Right atrium auricular region (tissue), 2 donors: ENCODE measurements around the gene BPIFB2. TPM values are rescaled to one million over a fixed set of nuclear protein-coding genes. Genes with fewer than 3 reads are reported as not detected.

Experiments
- DNase-seq: peaks from one replicate; pipeline ENCODE4 v3.0.0-alpha.2; 2019; ENCODE audit warnings: low spot score
- H3K27ac ChIP-seq, 2 donors: fragments of 200-600 bp; sonication (generic); 1 replicate in 1 of 2; 2 replicates in 1 of 2; pipeline ENCODE4 v1.5.1; 2016 to 2019
- H3K27me3 ChIP-seq, 2 donors: fragments of 200-600 bp; sonication (generic); one replicate each; pipeline versions ENCODE4 v1.5.1 to v1.6.0; 2017 to 2019
- H3K36me3 ChIP-seq: fragments of 200-600 bp; sonication (generic); one replicate; pipeline ENCODE4 v1.5.1; 2016
- H3K4me1 ChIP-seq, 2 donors: fragments of 200-600 bp; sonication (generic); one replicate each; pipeline versions ENCODE4 v1.5.1 to v1.6.0; 2017 to 2019
- H3K4me3 ChIP-seq, 2 donors: fragments of 200-600 bp; sonication (generic); 1 replicate in 1 of 2; 2 replicates in 1 of 2; pipeline ENCODE4 v1.5.1; 2017 to 2019; ENCODE audit warnings: mild to moderate bottlenecking in 1 of 2, moderate library complexity in 1 of 2
- H3K9me3 ChIP-seq, 2 donors: fragments of 200-600 bp; sonication (generic); one replicate each; pipeline ENCODE4 v1.5.1; 2019
- CTCF ChIP-seq, 2 donors: fragments of 200-600 bp; sonication (generic); IDR thresholded peaks; one replicate each; pipeline ENCODE4 v1.5.1; 2019; ENCODE audit warnings: antibody characterized with exemption in 2 of 2
- total RNA-seq, 2 donors: library from RNA; depleted of rRNA; stranded (reverse); fragments of >200 nt; gene quantifications; one replicate each; pipeline ENCODE4 v1.1.0, GENCODE V29; 2016

BPIFB2 gene
- total RNA-seq, 2 donors from 2014 or later = not detected

- no peaks in the 10 kb centered on the region for H3K27me3 ChIP-seq
- no peaks in the 10 kb centered on the region for H3K9me3 ChIP-seq
- TF ChIP-seq CTCF (IDR thresholded peaks at IDR 0.05) = no peak
- no peaks in the 10 kb centered on the region for H3K4me1 ChIP-seq
- H3K36me3 ChIP-seq = no peaks in the 10 kb centered on the region
- H3K27ac ChIP-seq = no peak overlapping the region
- no peak for DNase-seq
- H3K4me3 ChIP-seq = no peak overlapping the region
Measured at GRCh38 chr20:33061658-33062028, 54.1 kb downstream of the BPIFB2 start.

- no peaks in the 10 kb centered on the region for H3K4me1 ChIP-seq
- H3K9me3 ChIP-seq = no peaks in the 10 kb centered on the region
- no peaks in the 10 kb centered on the region for H3K27me3 ChIP-seq
- H3K36me3 ChIP-seq = no peaks in the 10 kb centered on the region
- no peak overlapping the region for H3K27ac ChIP-seq
- DNase-seq = no peak
- no peak for TF ChIP-seq CTCF (IDR thresholded peaks at IDR 0.05)
- H3K4me3 ChIP-seq = no peak overlapping the region
Measured at GRCh38 chr20:33062105-33062824, 54.8 kb downstream of the BPIFB2 start.

- DNase-seq = no peak
- Histone ChIP-seq H3K36me3 (no peaks in the 10 kb centered on the region), H3K4me1 (no peaks in the 10 kb centered on the region), H3K4me3 (no peak overlapping the region), H3K9me3 (no peaks in the 10 kb centered on the region), H3K27ac (no peak overlapping the region), H3K27me3 (no peaks in the 10 kb centered on the region)
- no peak for TF ChIP-seq CTCF (IDR thresholded peaks at IDR 0.05)
Measured at GRCh38 chr20:33062825-33063149, 55.3 kb downstream of the BPIFB2 start.

- Histone ChIP-seq H3K4me3 (no peak overlapping the region), H3K9me3 (no peaks in the 10 kb centered on the region), H3K27ac (no peak overlapping the region), H3K36me3 (no peaks in the 10 kb centered on the region), H3K4me1 (no peaks in the 10 kb centered on the region), H3K27me3 (no peaks in the 10 kb centered on the region)
- TF ChIP-seq CTCF (IDR thresholded peaks at IDR 0.05) = no peak
- DNase-seq = no peak
Measured at GRCh38 chr20:33063271-33063670, 55.8 kb downstream of the BPIFB2 start.

- DNase-seq = no peak
- no peaks in the 10 kb centered on the region for H3K36me3 ChIP-seq
- H3K4me1 ChIP-seq = no peaks in the 10 kb centered on the region
- no peak for TF ChIP-seq CTCF (IDR thresholded peaks at IDR 0.05)
- H3K4me3 ChIP-seq = no peak overlapping the region
- H3K27me3 ChIP-seq = no peaks in the 10 kb centered on the region
- no peaks in the 10 kb centered on the region for H3K9me3 ChIP-seq
- no peak overlapping the region for H3K27ac ChIP-seq
Measured at GRCh38 chr20:33064572-33065287, 57.2 kb downstream of the BPIFB2 start.
